GM23338 (cell line): ENCODE data around the gene GALNT9. TPM values are rescaled to one million over a fixed set of nuclear protein-coding genes. Genes with fewer than 3 reads are reported as not detected.
A peak's percentile ranks its signal among the peaks of the same experiment; 100 is the strongest.

Experiments
- ATAC-seq: fragments of 200-7000 bp; cut with Tn5 transposase; 3 replicates; pipeline ENCODE4 v1.9.1; 2020
- DNase-seq: peaks from one replicate; pipeline ENCODE4 v3.0.0-alpha.2; 2015; ENCODE audit warnings: low spot score
- H2AFZ ChIP-seq: fragments of 200-600 bp; sonication (generic); 2 replicates; pipeline ENCODE4 v1.8.0; 2016; ENCODE audit warnings: antibody characterized with exemption, mild to moderate bottlenecking, moderate library complexity
- H3F3A ChIP-seq: fragments of 200-600 bp; sonication (generic); replicated peaks from 2 replicates; pipeline ENCODE4 v1.8.0; 2017; ENCODE audit warnings: antibody characterized with exemption, mixed run types, low read depth
- H3K27ac ChIP-seq: fragments of 200-600 bp; sonication (generic); 2 replicates; pipeline ENCODE4 v1.6.1; 2016; ENCODE audit warnings: low read depth
- H3K27me3 ChIP-seq: fragments of 200-600 bp; sonication (generic); 2 replicates; pipeline ENCODE4 v1.8.0; 2016; ENCODE audit warnings: mild to moderate bottlenecking, mixed run types, moderate library complexity; ENCODE audit not compliant: insufficient read depth
- H3K36me3 ChIP-seq: fragments of 200-600 bp; sonication (generic); 2 replicates; pipeline ENCODE4 v1.8.0; 2016; ENCODE audit warnings: mild to moderate bottlenecking; ENCODE audit not compliant: insufficient read depth
- H3K4me1 ChIP-seq: fragments of 200-600 bp; sonication (generic); 2 replicates; pipeline ENCODE4 v1.8.0; 2016; ENCODE audit warnings: mild to moderate bottlenecking, moderate library complexity; ENCODE audit not compliant: insufficient read depth
- H3K4me2 ChIP-seq: fragments of 200-600 bp; sonication (generic); 2 replicates; pipeline ENCODE4 v1.7.1; 2017; ENCODE audit warnings: mixed run types
- H3K4me3 ChIP-seq: fragments of 200-600 bp; sonication (generic); 2 replicates; pipeline ENCODE4 v1.6.1; 2016; ENCODE audit warnings: mixed run types
- H3K79me2 ChIP-seq: fragments of 200-600 bp; sonication (generic); replicated peaks from 2 replicates; pipeline ENCODE4 v1.8.0; 2017; ENCODE audit warnings: mild to moderate bottlenecking; ENCODE audit not compliant: insufficient read depth
- H3K9me2 ChIP-seq: fragments of 200-600 bp; sonication (generic); 2 replicates; pipeline ENCODE4 v1.8.0; 2017; ENCODE audit not compliant: insufficient read depth
- H4K20me1 ChIP-seq: fragments of 200-600 bp; sonication (generic); replicated peaks from 2 replicates; pipeline ENCODE4 v1.8.0; 2017; ENCODE audit warnings: mild to moderate bottlenecking; ENCODE audit not compliant: insufficient read depth
- H3K27ac Mint-ChIP-seq: 2 replicates; pipeline ENCODE4 v1.8.0; 2020; ENCODE audit warnings: inconsistent platforms, mild to moderate bottlenecking, moderate library complexity, mixed read lengths
- H3K27me3 Mint-ChIP-seq: 3 replicates; pipeline ENCODE4 v1.8.0; 2022; ENCODE audit warnings: low read depth, mild to moderate bottlenecking, moderate library complexity, mixed read lengths, inconsistent platforms; ENCODE audit not compliant: insufficient read depth, poor library complexity
- H3K36me3 Mint-ChIP-seq: 3 replicates; pipeline ENCODE4 v1.8.0; 2021; ENCODE audit warnings: low read depth, mild to moderate bottlenecking, inconsistent platforms, moderate library complexity, mixed read lengths
- H3K4me1 Mint-ChIP-seq: 3 replicates; pipeline ENCODE4 v1.8.0; 2020; ENCODE audit warnings: mild to moderate bottlenecking, inconsistent platforms, mixed read lengths
- H3K4me3 Mint-ChIP-seq: 3 replicates; pipeline ENCODE4 v1.8.0; 2021; ENCODE audit warnings: moderate library complexity, mild to moderate bottlenecking, inconsistent platforms, mixed read lengths
- H3K9me3 Mint-ChIP-seq: 3 replicates; pipeline ENCODE4 v1.8.0; 2020; ENCODE audit warnings: moderate library complexity, mild to moderate bottlenecking, inconsistent platforms, mixed read lengths
- EZH2 ChIP-seq: fragments of 200-600 bp; sonication (generic); IDR thresholded peaks from one replicate; pipeline ENCODE4 v1.8.0; 2017; ENCODE audit warnings: antibody characterized with exemption, mild to moderate bottlenecking, low read depth; ENCODE audit not compliant: unreplicated experiment
- JUNB ChIP-seq: IDR thresholded peaks from one replicate; pipeline ENCODE4 v1.6.1; 2016; ENCODE audit warnings: antibody characterized with exemption; ENCODE audit not compliant: unreplicated experiment
- NANOG ChIP-seq: IDR thresholded peaks from 2 replicates; pipeline ENCODE4 v1.6.1; 2016; ENCODE audit warnings: antibody characterized with exemption, borderline replicate concordance
- POLR2AphosphoS5 ChIP-seq: IDR thresholded peaks from 2 replicates; pipeline ENCODE4 v1.6.1; 2016; ENCODE audit warnings: antibody characterized with exemption, low read depth
- STAT1 ChIP-seq: IDR thresholded peaks from one replicate; pipeline ENCODE4 v1.6.1; 2016; ENCODE audit warnings: antibody characterized with exemption; ENCODE audit not compliant: unreplicated experiment
- ZNF114 ChIP-seq: fragments of 250-450 bp; sonication (Bioruptor Pico); IDR thresholded peaks from 2 replicates; pipeline ENCODE4 v1.5.0; 2020; ENCODE audit warnings: mild to moderate bottlenecking, moderate library complexity
- polyA plus RNA-seq: library from polyadenylated mRNA; unstranded; fragments of >200 nt; fragmentation: Nextera tagmentation; extraction: Ambion mirVana; gene quantifications from 2 replicates; pipeline ENCODE4 v1.2.1, GENCODE V29; 2016
- total RNA-seq: library from RNA; depleted of rRNA; stranded (reverse); fragments of >200 nt; shearing (Covaris generic); gene quantifications from 2 replicates; pipeline ENCODE4 v1.2.3, GENCODE V29; 2014
- TF ChIP-seq, protein P1 (sequence below), 2 experiments: fragments of 200-600 bp in 1 of 2; sonication (generic) in 1 of 2; conservative IDR thresholded peaks; 2 replicates each; pipeline versions ENCODE4 v1.5.1 to v1.6.1; 2016 to 2017; ENCODE audit warnings: antibody characterized with exemption in 2 of 2, low read depth in 2 of 2, mild to moderate bottlenecking in 2 of 2, moderate library complexity in 1 of 2
- TF ChIP-seq, protein P2 (sequence below): IDR thresholded peaks from one replicate; pipeline ENCODE4 v1.6.1; 2018; ENCODE audit warnings: antibody characterized with exemption; ENCODE audit not compliant: unreplicated experiment
- TF ChIP-seq, protein P3 (sequence below): IDR thresholded peaks from 2 replicates; pipeline ENCODE4 v1.6.1; 2016; ENCODE audit warnings: antibody characterized with exemption

GALNT9 gene
- total and polyA plus RNA-seq, 2 experiments from 2014 or later = 0.81 to 2.5 TPM

DNA sequence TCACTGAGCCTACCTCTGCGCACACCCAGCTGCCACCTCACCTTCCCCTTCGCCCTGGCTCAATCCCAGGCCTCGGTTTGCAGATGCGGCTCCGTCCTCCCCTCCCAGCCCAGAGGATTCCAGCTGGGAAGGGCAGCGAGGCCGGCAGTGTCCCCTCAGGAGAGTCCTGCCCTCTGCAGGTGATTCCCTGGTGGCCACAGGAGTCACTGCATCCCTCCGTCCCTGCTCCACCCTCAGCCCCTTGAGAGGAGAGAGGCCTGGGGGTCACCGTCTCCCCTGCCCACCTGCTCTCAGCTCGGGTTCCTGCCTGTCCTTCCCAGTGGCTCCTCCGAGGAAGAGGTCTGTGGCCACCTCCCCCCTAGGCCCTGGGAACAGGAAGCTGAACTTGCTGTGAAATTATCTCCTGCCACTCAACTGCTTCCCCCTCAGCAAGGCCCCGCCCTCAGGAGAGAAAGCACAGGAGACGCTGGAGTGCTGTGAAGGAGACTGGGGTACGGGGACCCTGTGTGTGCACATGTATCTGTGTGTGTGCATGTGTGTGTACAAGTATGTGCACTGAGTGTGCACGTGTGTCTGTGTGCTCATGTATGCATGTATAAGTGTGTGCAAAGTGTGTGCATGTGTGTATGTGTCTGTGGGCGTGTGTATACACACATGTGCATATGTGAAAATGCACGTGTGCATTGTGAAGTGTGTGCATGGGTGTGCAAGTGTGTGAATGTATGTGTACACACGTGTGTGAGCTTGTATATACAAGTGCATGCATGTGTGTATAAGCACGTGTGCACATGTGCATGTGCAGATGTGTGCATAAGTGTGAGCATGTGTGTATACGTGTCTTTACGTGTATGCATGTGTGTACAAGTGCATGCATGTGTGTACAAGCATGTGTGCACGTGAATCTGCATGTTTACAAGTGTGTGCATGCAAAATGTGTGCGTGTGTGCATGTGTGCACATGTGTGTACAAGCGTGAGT, 13.2 kb upstream of the GALNT9 start:
- Histone ChIP-seq H3F3A (peaks cover 8% of the 10 kb centered on the region), H3K27me3 (no peaks in the 10 kb centered on the region), H3K4me1 (no peaks in the 10 kb centered on the region), H3K4me2 (no peak overlapping the region), H3K36me3 (no peaks in the 10 kb centered on the region), H3K4me3 (no peak overlapping the region), H3K9me2 (no peaks in the 10 kb centered on the region), H4K20me1 (no peaks in the 10 kb centered on the region), H3K79me2 (no peaks in the 10 kb centered on the region), H2AFZ (no peak overlapping the region), H3K27ac (no peak overlapping the region)
- ATAC-seq (peak; percentile 91), DNase-seq (peak; percentile 73)
- Mint-ChIP-seq H3K9me3 (no peaks in the 10 kb centered on the region), H3K27me3 (peaks cover 22% of the 10 kb centered on the region), H3K4me3 (no peak overlapping the region; the same call in 2 of the 3 replicates), H3K27ac (no peak overlapping the region), H3K36me3 (no peaks in the 10 kb centered on the region), H3K4me1 (peaks cover 3% of the 10 kb centered on the region; the same call in 2 of the 3 replicates)
- TF ChIP-seq POLR2AphosphoS5 = no peak
- TF ChIP-seq EZH2 = no peak
- TF ChIP-seq, protein P1, sequence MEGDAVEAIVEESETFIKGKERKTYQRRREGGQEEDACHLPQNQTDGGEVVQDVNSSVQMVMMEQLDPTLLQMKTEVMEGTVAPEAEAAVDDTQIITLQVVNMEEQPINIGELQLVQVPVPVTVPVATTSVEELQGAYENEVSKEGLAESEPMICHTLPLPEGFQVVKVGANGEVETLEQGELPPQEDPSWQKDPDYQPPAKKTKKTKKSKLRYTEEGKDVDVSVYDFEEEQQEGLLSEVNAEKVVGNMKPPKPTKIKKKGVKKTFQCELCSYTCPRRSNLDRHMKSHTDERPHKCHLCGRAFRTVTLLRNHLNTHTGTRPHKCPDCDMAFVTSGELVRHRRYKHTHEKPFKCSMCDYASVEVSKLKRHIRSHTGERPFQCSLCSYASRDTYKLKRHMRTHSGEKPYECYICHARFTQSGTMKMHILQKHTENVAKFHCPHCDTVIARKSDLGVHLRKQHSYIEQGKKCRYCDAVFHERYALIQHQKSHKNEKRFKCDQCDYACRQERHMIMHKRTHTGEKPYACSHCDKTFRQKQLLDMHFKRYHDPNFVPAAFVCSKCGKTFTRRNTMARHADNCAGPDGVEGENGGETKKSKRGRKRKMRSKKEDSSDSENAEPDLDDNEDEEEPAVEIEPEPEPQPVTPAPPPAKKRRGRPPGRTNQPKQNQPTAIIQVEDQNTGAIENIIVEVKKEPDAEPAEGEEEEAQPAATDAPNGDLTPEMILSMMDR (conservative IDR thresholded peaks at IDR 0.05; ENCODE audit: low read depth in 2 of 2) = peak; percentile 62 to 72
- TF ChIP-seq, protein P2, sequence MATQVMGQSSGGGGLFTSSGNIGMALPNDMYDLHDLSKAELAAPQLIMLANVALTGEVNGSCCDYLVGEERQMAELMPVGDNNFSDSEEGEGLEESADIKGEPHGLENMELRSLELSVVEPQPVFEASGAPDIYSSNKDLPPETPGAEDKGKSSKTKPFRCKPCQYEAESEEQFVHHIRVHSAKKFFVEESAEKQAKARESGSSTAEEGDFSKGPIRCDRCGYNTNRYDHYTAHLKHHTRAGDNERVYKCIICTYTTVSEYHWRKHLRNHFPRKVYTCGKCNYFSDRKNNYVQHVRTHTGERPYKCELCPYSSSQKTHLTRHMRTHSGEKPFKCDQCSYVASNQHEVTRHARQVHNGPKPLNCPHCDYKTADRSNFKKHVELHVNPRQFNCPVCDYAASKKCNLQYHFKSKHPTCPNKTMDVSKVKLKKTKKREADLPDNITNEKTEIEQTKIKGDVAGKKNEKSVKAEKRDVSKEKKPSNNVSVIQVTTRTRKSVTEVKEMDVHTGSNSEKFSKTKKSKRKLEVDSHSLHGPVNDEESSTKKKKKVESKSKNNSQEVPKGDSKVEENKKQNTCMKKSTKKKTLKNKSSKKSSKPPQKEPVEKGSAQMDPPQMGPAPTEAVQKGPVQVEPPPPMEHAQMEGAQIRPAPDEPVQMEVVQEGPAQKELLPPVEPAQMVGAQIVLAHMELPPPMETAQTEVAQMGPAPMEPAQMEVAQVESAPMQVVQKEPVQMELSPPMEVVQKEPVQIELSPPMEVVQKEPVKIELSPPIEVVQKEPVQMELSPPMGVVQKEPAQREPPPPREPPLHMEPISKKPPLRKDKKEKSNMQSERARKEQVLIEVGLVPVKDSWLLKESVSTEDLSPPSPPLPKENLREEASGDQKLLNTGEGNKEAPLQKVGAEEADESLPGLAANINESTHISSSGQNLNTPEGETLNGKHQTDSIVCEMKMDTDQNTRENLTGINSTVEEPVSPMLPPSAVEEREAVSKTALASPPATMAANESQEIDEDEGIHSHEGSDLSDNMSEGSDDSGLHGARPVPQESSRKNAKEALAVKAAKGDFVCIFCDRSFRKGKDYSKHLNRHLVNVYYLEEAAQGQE = no peak

DNA sequence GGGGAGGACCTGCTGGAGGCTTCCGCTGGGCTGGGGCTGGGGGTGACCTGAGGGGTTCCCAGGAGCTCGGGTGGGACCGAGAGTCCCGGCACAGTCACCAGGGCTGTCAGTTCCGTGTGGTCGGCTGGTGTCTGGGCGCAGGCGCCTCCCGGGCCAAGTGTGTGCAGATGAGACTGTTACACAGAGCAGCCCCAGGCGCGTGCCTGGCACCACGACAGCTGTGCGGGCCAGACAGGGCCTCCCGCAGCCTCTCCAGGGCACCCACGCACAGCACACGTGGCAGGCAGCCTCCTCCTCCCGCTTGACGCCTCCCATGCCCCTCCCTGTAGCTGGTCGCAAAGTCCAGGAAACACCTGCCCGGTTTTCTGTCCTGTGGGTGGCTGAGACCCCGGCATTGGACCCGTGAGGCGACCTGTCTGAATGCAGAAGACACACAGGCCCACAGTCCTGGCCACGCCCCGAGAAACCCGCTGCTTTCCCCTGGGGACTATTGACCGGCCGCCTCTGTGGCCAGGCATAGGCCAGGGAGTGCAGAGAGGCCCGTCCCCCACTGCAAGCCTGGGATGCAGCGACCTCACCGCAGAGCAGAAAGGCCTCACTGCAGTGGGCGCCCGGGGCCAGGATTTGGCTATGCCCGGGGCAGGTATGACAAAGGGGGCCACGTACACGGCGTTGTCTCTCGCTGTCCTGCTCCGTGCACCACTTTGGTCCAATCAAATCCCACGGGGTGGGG, 12.1 kb upstream of the GALNT9 start:
- Histone ChIP-seq H3K4me1 (no peaks in the 10 kb centered on the region), H3K79me2 (no peaks in the 10 kb centered on the region), H3K27me3 (no peaks in the 10 kb centered on the region), H3K27ac (no peak overlapping the region), H3K36me3 (no peaks in the 10 kb centered on the region), H4K20me1 (no peaks in the 10 kb centered on the region), H3K9me2 (no peaks in the 10 kb centered on the region), H2AFZ (no peak overlapping the region), H3F3A (peaks cover 8% of the 10 kb centered on the region), H3K4me3 (no peak overlapping the region), H3K4me2 (no peak overlapping the region)
- Mint-ChIP-seq H3K4me3 (no peak overlapping the region), H3K4me1 (peaks cover 3% of the 10 kb centered on the region; the same call in 2 of the 3 replicates), H3K27me3 (peaks cover 22% of the 10 kb centered on the region), H3K27ac (no peak overlapping the region), H3K9me3 (no peaks in the 10 kb centered on the region), H3K36me3 (no peaks in the 10 kb centered on the region)
- no peak for ATAC-seq
- no peak for DNase-seq
- TF ChIP-seq NANOG (no peak), JUNB (no peak), EZH2 (no peak), STAT1 (no peak), POLR2AphosphoS5 (no peak), ZNF114 (CRISPR knock-in tag) (no peak)
- TF ChIP-seq, protein P1 (conservative IDR thresholded peaks at IDR 0.05; ENCODE audit: low read depth in 2 of 2) = no peak
- TF ChIP-seq, protein P3, sequence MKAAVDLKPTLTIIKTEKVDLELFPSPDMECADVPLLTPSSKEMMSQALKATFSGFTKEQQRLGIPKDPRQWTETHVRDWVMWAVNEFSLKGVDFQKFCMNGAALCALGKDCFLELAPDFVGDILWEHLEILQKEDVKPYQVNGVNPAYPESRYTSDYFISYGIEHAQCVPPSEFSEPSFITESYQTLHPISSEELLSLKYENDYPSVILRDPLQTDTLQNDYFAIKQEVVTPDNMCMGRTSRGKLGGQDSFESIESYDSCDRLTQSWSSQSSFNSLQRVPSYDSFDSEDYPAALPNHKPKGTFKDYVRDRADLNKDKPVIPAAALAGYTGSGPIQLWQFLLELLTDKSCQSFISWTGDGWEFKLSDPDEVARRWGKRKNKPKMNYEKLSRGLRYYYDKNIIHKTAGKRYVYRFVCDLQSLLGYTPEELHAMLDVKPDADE = no peak
